Lower leg skin (tissue), 3 donors: ENCODE results near the gene LIFR.

Experiments used
- CTCF ChIP-seq, 3 donors: fragments of 450-650 bp; IDR thresholded peaks; one replicate each; pipeline ENCODE4 v1.5.1; 2016; ENCODE audit warnings: antibody characterized with exemption in 3 of 3, mild to moderate bottlenecking in 3 of 3, moderate library complexity in 2 of 3
- POLR2A ChIP-seq, 2 donors: fragments of 450-650 bp; IDR thresholded peaks; one replicate each; pipeline ENCODE4 v1.6.1; 2016 to 2017; ENCODE audit warnings: antibody characterized with exemption in 2 of 2, mild to moderate bottlenecking in 1 of 2, moderate library complexity in 1 of 2

- TF ChIP-seq CTCF (IDR thresholded peaks at IDR 0.05) (no peak), POLR2A (IDR thresholded peaks at IDR 0.05) (no peak)
These were observed 35.0 kb upstream of the LIFR start for GRCh38 chr5:38591523-38591849.
